ENCODE data around the gene FFAR4.
A peak's percentile ranks its signal among the peaks of the same experiment; 100 is the strongest.

Gene FFAR4

DNA sequence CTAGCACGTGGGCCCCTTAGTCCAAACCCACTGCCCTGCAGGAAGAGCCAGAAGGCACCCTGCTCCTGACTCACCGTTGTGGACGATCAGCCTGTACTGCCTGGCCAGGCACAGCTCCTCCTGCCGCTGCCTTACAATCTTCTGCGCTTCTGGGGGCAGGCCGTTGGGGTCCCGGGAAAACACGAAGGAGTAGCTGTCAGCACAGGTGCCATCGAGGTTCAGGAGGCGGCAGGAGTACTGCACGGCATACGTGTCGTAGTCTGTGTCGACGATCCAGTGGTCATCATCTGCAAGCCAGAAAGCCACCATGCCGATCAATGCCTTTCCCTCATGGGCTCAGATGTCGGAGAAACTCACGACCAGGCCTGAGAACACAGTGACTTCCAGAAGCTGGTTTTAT lies 27.3 kb downstream of the FFAR4 start:
- H3K4me2 ChIP-seq (ENCODE audit: low read length): no peak overlapping the region
- no peaks in the 10 kb centered on the region for H3K4me1 ChIP-seq (ENCODE audit: control insufficient read depth, insufficient read depth, low read length)
- H3K9ac ChIP-seq (ENCODE audit: low read depth, low read length): no peak overlapping the region

GRCh38 chr10:93594518-93594917 lies 28.1 kb downstream of the FFAR4 start:
- Histone ChIP-seq H3K9ac (ENCODE audit: low read depth, low read length) (no peak overlapping the region), H3K4me3 (ENCODE audit: low read length) (no peak overlapping the region), H3K4me2 (ENCODE audit: low read length) (no peak overlapping the region), H3K36me3 (ENCODE audit: insufficient read depth, low read length) (no peaks in the 10 kb centered on the region), H3K27me3 (ENCODE audit: control insufficient read depth, insufficient read depth, low read length) (peaks cover 41% of the 10 kb centered on the region), H3K9me3 (replicated peaks; ENCODE audit: low read length) (no peaks in the 10 kb centered on the region), H3K4me1 (ENCODE audit: control insufficient read depth, insufficient read depth, low read length) (no peaks in the 10 kb centered on the region)

More for the DNA sequence above, 27.3 kb downstream of the FFAR4 start:
- Histone ChIP-seq H3K9me3 (replicated peaks; ENCODE audit: low read length) (no peaks in the 10 kb centered on the region), H3K36me3 (ENCODE audit: insufficient read depth, low read length) (no peaks in the 10 kb centered on the region), H3K27me3 (ENCODE audit: control insufficient read depth, insufficient read depth, low read length) (peaks cover 40% of the 10 kb centered on the region), H3K4me3 (ENCODE audit: low read length) (no peak overlapping the region)

DNA sequence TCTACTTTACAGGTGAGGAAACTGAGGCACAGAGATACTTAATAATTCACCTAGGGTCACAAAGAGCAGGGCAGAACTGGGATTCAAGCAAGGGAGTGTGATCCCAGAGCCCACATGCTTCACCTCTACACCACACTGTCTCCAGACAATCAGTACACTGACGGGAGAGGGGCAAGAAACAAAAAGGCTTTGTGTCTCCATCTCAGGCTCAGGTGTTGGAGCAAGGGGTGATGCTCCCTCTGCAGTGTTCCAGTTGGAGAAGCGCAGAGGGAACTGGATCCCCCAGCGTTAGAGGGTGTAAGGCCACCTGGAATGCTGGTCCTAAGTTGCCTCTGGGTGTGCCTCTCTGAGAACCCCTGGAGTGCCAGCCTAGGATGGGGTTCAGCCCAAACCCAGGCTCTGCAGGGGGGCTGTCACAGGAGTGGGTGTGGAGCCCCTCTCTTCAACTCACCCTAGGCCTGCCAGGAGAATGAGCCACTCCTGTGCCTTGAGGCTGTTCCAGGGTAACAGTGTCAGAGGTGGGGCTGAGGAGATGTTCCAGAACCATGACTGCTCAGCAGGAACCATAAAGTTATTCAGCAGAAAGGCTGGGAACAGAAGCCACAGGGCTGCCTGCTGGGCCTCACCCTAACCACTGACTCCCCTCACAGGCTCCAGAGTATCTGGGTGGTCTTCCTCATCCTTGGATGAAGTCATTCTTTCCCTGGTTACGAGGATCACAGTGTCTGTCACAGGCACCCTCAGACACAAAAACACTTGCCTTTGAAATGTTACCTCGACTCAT lies 29.1 kb downstream of the FFAR4 start:
- Histone ChIP-seq H3K4me1 (ENCODE audit: control insufficient read depth, insufficient read depth, low read length) (no peaks in the 10 kb centered on the region), H3K4me2 (ENCODE audit: low read length) (no peak overlapping the region), H3K4me3 (ENCODE audit: low read length) (no peak overlapping the region), H3K36me3 (ENCODE audit: insufficient read depth, low read length) (no peaks in the 10 kb centered on the region), H3K27me3 (ENCODE audit: control insufficient read depth, insufficient read depth, low read length) (peaks cover 51% of the 10 kb centered on the region), H3K9me3 (replicated peaks; ENCODE audit: low read length) (no peaks in the 10 kb centered on the region), H3K9ac (ENCODE audit: low read depth, low read length) (no peak overlapping the region)

DNA sequence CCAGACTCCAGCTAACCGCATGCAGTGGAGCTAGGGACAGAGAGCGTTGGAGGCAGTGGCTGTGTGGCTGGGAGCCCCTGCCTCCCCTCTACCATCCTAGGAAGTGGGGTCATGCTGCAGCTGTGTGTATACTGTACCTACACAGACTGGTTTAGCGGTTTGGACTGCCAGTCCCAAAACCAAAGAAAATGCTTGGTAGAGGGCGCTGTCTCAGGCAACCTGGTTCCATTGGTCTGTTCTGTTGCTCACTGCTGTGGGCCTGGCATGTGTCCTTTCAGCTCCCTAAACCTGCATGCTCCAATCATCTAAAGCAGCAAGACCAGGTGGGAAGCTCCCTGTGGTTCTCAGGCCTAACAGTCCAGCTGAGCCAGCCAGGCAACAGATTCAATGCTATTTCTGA lies 30.1 kb downstream of the FFAR4 start:
- no peaks in the 10 kb centered on the region for H3K9me3 ChIP-seq (replicated peaks; ENCODE audit: low read length)
- H3K36me3 ChIP-seq (ENCODE audit: insufficient read depth, low read length): no peaks in the 10 kb centered on the region
- H3K4me2 ChIP-seq (ENCODE audit: low read length): no peak overlapping the region
- H3K27me3 ChIP-seq (ENCODE audit: control insufficient read depth, insufficient read depth, low read length): peaks cover 56% of the 10 kb centered on the region
- H3K4me3 ChIP-seq (ENCODE audit: low read length): no peak overlapping the region
- H3K9ac ChIP-seq (ENCODE audit: low read depth, low read length): no peak overlapping the region
- peaks cover 5% of the 10 kb centered on the region for H3K4me1 ChIP-seq (ENCODE audit: control insufficient read depth, insufficient read depth, low read length)

DNA sequence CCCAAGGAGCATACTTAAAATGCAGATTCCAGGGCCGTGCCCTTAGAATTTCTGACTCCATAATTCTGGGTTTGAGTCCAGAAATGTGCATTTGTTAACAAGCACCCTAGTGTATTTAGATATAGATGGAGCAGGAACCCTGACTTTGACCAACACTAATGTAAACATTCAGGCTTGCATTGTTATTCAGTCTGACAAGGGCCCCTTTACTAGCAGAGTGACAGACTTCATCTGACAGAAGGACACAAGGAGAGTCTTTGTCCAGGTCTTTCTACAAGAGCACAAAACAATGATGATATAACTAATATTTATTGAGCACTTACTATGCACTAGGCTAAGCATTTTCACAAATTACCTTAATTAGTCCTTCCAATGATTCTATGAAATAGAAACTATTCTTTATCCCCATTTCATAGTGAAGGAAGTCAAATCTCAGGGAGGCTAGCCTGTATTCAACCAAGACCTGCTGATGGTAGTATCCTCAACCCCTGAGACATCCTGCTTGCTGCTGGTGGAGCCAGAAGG lies 30.7 kb downstream of the FFAR4 start:
- H3K4me1 ChIP-seq (ENCODE audit: control insufficient read depth, insufficient read depth, low read length): peaks cover 5% of the 10 kb centered on the region
- H3K4me3 ChIP-seq (ENCODE audit: low read length): no peak overlapping the region
- no peak overlapping the region for H3K9ac ChIP-seq (ENCODE audit: low read depth, low read length)
- H3K27me3 ChIP-seq (ENCODE audit: control insufficient read depth, insufficient read depth, low read length): peaks cover 61% of the 10 kb centered on the region
- no peaks in the 10 kb centered on the region for H3K9me3 ChIP-seq (replicated peaks; ENCODE audit: low read length)
- no peak overlapping the region for H3K4me2 ChIP-seq (ENCODE audit: low read length)
- no peaks in the 10 kb centered on the region for H3K36me3 ChIP-seq (ENCODE audit: insufficient read depth, low read length)

GRCh38 chr10:93598157-93598556 lies 31.7 kb downstream of the FFAR4 start:
- Histone ChIP-seq H3K9ac (ENCODE audit: low read depth, low read length) (no peak overlapping the region), H3K4me1 (ENCODE audit: control insufficient read depth, insufficient read depth, low read length) (peaks cover 5% of the 10 kb centered on the region), H3K27me3 (ENCODE audit: control insufficient read depth, insufficient read depth, low read length) (peaks cover 64% of the 10 kb centered on the region), H3K36me3 (ENCODE audit: insufficient read depth, low read length) (no peaks in the 10 kb centered on the region), H3K4me2 (ENCODE audit: low read length) (no peak overlapping the region), H3K4me3 (ENCODE audit: low read length) (no peak overlapping the region), H3K9me3 (replicated peaks; ENCODE audit: low read length) (no peaks in the 10 kb centered on the region)

GRCh38 chr10:93599335-93599734 lies 32.9 kb downstream of the FFAR4 start:
- H3K4me2 ChIP-seq (ENCODE audit: low read length): no peak overlapping the region
- peaks cover 68% of the 10 kb centered on the region for H3K27me3 ChIP-seq (ENCODE audit: control insufficient read depth, insufficient read depth, low read length)
- H3K4me3 ChIP-seq (ENCODE audit: low read length): no peak overlapping the region
- H3K4me1 ChIP-seq (ENCODE audit: control insufficient read depth, insufficient read depth, low read length): peaks cover 5% of the 10 kb centered on the region
- H3K36me3 ChIP-seq (ENCODE audit: insufficient read depth, low read length): no peaks in the 10 kb centered on the region
- no peak overlapping the region for H3K9ac ChIP-seq (ENCODE audit: low read depth, low read length)
- H3K9me3 ChIP-seq (replicated peaks; ENCODE audit: low read length): no peaks in the 10 kb centered on the region

DNA sequence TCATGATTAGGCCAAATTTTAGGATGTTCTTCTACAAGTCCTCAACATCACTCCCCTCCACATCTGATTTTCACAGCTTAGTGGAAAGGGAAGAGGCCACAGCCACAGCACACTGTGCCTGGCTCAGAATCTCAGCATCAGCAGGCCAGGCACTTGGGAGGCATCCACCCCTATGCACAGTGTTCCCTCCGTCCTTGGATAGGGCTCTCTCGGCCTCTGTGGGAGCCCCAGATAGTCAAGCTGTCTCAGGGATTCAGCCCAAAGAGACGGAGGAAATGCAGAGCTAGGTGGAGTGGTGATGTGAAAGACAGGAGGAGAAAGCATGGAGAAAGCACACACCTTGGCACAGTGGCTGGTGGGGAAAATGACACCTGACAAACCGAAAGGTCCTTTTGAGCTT lies 33.3 kb downstream of the FFAR4 start:
- H3K36me3 ChIP-seq (ENCODE audit: insufficient read depth, low read length): no peaks in the 10 kb centered on the region
- H3K27me3 ChIP-seq (ENCODE audit: control insufficient read depth, insufficient read depth, low read length): peaks cover 69% of the 10 kb centered on the region
- no peak overlapping the region for H3K4me3 ChIP-seq (ENCODE audit: low read length)
- no peak overlapping the region for H3K4me2 ChIP-seq (ENCODE audit: low read length)
- H3K9ac ChIP-seq (ENCODE audit: low read depth, low read length): no peak overlapping the region
- peaks cover 5% of the 10 kb centered on the region for H3K4me1 ChIP-seq (ENCODE audit: control insufficient read depth, insufficient read depth, low read length)
- no peaks in the 10 kb centered on the region for H3K9me3 ChIP-seq (replicated peaks; ENCODE audit: low read length)

GRCh38 chr10:93600446-93601145 lies 34.1 kb downstream of the FFAR4 start:
- peak overlapping the region; percentile 15 for H3K4me3 ChIP-seq (ENCODE audit: low read length)
- H3K9me3 ChIP-seq (replicated peaks; ENCODE audit: low read length): no peaks in the 10 kb centered on the region
- peaks cover 65% of the 10 kb centered on the region for H3K27me3 ChIP-seq (ENCODE audit: control insufficient read depth, insufficient read depth, low read length)
- peak overlapping the region; percentile 76 for H3K4me2 ChIP-seq (ENCODE audit: low read length)
- no peaks in the 10 kb centered on the region for H3K36me3 ChIP-seq (ENCODE audit: insufficient read depth, low read length)
- no peak overlapping the region for H3K9ac ChIP-seq (ENCODE audit: low read depth, low read length)
- peaks cover 5% of the 10 kb centered on the region for H3K4me1 ChIP-seq (ENCODE audit: control insufficient read depth, insufficient read depth, low read length)

GRCh38 chr10:93601146-93601773 lies 34.8 kb downstream of the FFAR4 start, which contains the start of gene RBP4:
RBP4 (minus strand) TSS chr10:93601235; CDS start chr10:93601028, 207 bp downstream.
- no peaks in the 10 kb centered on the region for H3K36me3 ChIP-seq (ENCODE audit: insufficient read depth, low read length)
- H3K27me3 ChIP-seq (ENCODE audit: control insufficient read depth, insufficient read depth, low read length): peaks cover 67% of the 10 kb centered on the region
- peaks cover 5% of the 10 kb centered on the region for H3K4me1 ChIP-seq (ENCODE audit: control insufficient read depth, insufficient read depth, low read length)
- peak within 1 kb of the TSS; percentile 56 for H3K4me3 ChIP-seq (ENCODE audit: low read length)
- no peaks in the 10 kb centered on the region for H3K9me3 ChIP-seq (replicated peaks; ENCODE audit: low read length)
- H3K4me2 ChIP-seq (ENCODE audit: low read length): peak within 1 kb of the TSS; percentile 76
- no peak within 1 kb of the TSS for H3K9ac ChIP-seq (ENCODE audit: low read depth, low read length)

GRCh38 chr10:93601774-93602162 lies 35.3 kb downstream of the FFAR4 start:
- Histone ChIP-seq H3K9ac (ENCODE audit: low read depth, low read length) (no peak overlapping the region), H3K9me3 (replicated peaks; ENCODE audit: low read length) (no peaks in the 10 kb centered on the region), H3K27me3 (ENCODE audit: control insufficient read depth, insufficient read depth, low read length) (peaks cover 64% of the 10 kb centered on the region), H3K4me3 (ENCODE audit: low read length) (no peak overlapping the region), H3K4me2 (ENCODE audit: low read length) (peak overlapping the region; percentile 76), H3K36me3 (ENCODE audit: insufficient read depth, low read length) (no peaks in the 10 kb centered on the region), H3K4me1 (ENCODE audit: control insufficient read depth, insufficient read depth, low read length) (peaks cover 5% of the 10 kb centered on the region)
